GM12875 (cell line): Measurements from ENCODE around the gene SPATA13.
A peak's percentile ranks its signal among the peaks of the same experiment; 100 is the strongest.

Source experiments
- H3K4me3 ChIP-seq: one replicate; pipeline ENCODE4 v1.5.1; 2011; ENCODE audit warnings: low read depth, low read length, control low read depth
- CTCF ChIP-seq: IDR thresholded peaks from 2 replicates; pipeline ENCODE4 v1.5.1; 2011; ENCODE audit warnings: low read depth, mild to moderate bottlenecking, control low read depth, inconsistent platforms, low read length, moderate library complexity, borderline replicate concordance; ENCODE audit not compliant: insufficient read depth

The SPATA13 gene

GRCh38 chr13:24267801-24268200 lies 107.3 kb downstream of the SPATA13 start:
- no peak for TF ChIP-seq CTCF

GRCh38 chr13:24269821-24270220 lies 109.3 kb downstream of the SPATA13 start:
- no peak for TF ChIP-seq CTCF

More at GRCh38 chr13:24267801-24268200, 107.3 kb downstream of the SPATA13 start:
- no peak overlapping the region for H3K4me3 ChIP-seq

GRCh38 chr13:24270639-24271141 lies 110.2 kb downstream of the SPATA13 start:
- H3K4me3 ChIP-seq: peak overlapping the region; percentile 63
- TF ChIP-seq CTCF: peak; percentile 23; the same call in 1 of the 2 replicates

More at GRCh38 chr13:24269821-24270220, 109.3 kb downstream of the SPATA13 start:
- H3K4me3 ChIP-seq: no peak overlapping the region

- peak overlapping the region; percentile 63 for H3K4me3 ChIP-seq
- TF ChIP-seq CTCF: no peak
Measured at GRCh38 chr13:24271231-24271600, 110.7 kb downstream of the SPATA13 start.

- peak overlapping the region; percentile 55 for H3K4me3 ChIP-seq
- no peak for TF ChIP-seq CTCF
Measured at GRCh38 chr13:24271601-24272451, 111.3 kb downstream of the SPATA13 start.

- H3K4me3 ChIP-seq: peak overlapping the region; percentile 55
- TF ChIP-seq CTCF: no peak
Measured at GRCh38 chr13:24272452-24273161, 112.1 kb downstream of the SPATA13 start.
